Right lung (tissue), 5 donors: ENCODE results near the gene ZNF213. TPM values are rescaled to one million over a fixed set of nuclear protein-coding genes. Genes with fewer than 3 reads are reported as not detected.
"Not testable (repeated sequence)": the region's sequence is repeated elsewhere in the genome, so short reads cannot be mapped to it uniquely, and the experiment has no call there.

Experiments used
- DNase-seq, 2 donors: peaks; one replicate each; pipeline ENCODE4 v3.0.0-alpha.2; 2013
- polyA plus RNA-seq, 5 donors: library from polyadenylated mRNA; unstranded; fragments of 120-200 nt; gene quantifications; one replicate each; pipeline versions ENCODE4 v1.2.1 to v1.2.3, GENCODE V29; 2013; ENCODE audit warnings: inconsistent platforms in 1 of 5, low replicate concordance in 1 of 5; ENCODE audit not compliant: insufficient read length in 5 of 5, insufficient read depth in 1 of 5

The ZNF213 gene
- polyA plus RNA-seq, 5 donors = 10.5 to 18.5 (median 14.7) TPM

- DNase-seq = peak; percentile 94 to 95
Measured at GRCh38 chr16:3123986-3124886, 10.6 kb upstream of the ZNF213 start.

GRCh38 chr16:3127745-3128144 is 7.1 kb upstream of the ZNF213 start:
- DNase-seq = no peak

- peak; percentile 74 to 79 for DNase-seq
Measured at GRCh38 chr16:3129137-3130131, 5.4 kb upstream of the ZNF213 start.

GRCh38 chr16:3131755-3132377 is 3.0 kb upstream of the ZNF213 start:
- no peak for DNase-seq

GRCh38 chr16:3133844-3134243 is 985 bp upstream of the ZNF213 start:
- no peak for DNase-seq

GRCh38 chr16:3135126-3135715 is 392 bp downstream of the ZNF213 start:
- DNase-seq = no peak

- no peak for DNase-seq
Measured at GRCh38 chr16:3137267-3137666, 2.4 kb downstream of the ZNF213 start.

GRCh38 chr16:3138342-3138741 is 3.5 kb downstream of the ZNF213 start:
- no peak for DNase-seq

- no peak for DNase-seq
Measured at GRCh38 chr16:3138823-3139426, 4.1 kb downstream of the ZNF213 start.

- not testable (repeated sequence) for DNase-seq
Measured at GRCh38 chr16:3139561-3139960, 4.7 kb downstream of the ZNF213 start.

- DNase-seq = no peak
Measured at GRCh38 chr16:3140603-3141427, 6.0 kb downstream of the ZNF213 start.

GRCh38 chr16:3141781-3142311 is 7.0 kb downstream of the ZNF213 start:
- DNase-seq = no peak

GRCh38 chr16:3142327-3142726 is 7.5 kb downstream of the ZNF213 start:
- DNase-seq = no peak

- no peak for DNase-seq
Measured at GRCh38 chr16:3142770-3143169, 7.9 kb downstream of the ZNF213 start.

- no peak for DNase-seq
Measured at GRCh38 chr16:3143189-3143588, 8.4 kb downstream of the ZNF213 start.

- DNase-seq = no peak
Measured at GRCh38 chr16:3143598-3144320, 8.9 kb downstream of the ZNF213 start.

GRCh38 chr16:3144321-3144983 is 9.6 kb downstream of the ZNF213 start:
- no peak for DNase-seq

- DNase-seq = no peak
Measured at GRCh38 chr16:3145151-3145550, 10.3 kb downstream of the ZNF213 start.

GRCh38 chr16:3145660-3146059 is 10.8 kb downstream of the ZNF213 start:
- no peak for DNase-seq
